HK-2 (cell line): Measurements from ENCODE around the gene JAG1.

Experiments used
- DNase-seq: peaks from one replicate; pipeline ENCODE4 v3.0.0-alpha.2; 2018; ENCODE audit not compliant: unreplicated experiment

The JAG1 gene

GRCh38 chr20:10653599-10654249 lies 20.1 kb downstream of the JAG1 start:
- peak; percentile 77 for DNase-seq

GRCh38 chr20:10652660-10653261 lies 21.0 kb downstream of the JAG1 start:
- no peak for DNase-seq

- DNase-seq: no peak
These were observed 21.6 kb downstream of the JAG1 start for GRCh38 chr20:10652185-10652584.

- no peak for DNase-seq
These were observed 22.4 kb downstream of the JAG1 start for GRCh38 chr20:10651227-10651990.

GRCh38 chr20:10649797-10650160 lies 24.0 kb downstream of the JAG1 start:
- peak; percentile 62 for DNase-seq

- no peak for DNase-seq
These were observed 24.6 kb downstream of the JAG1 start for GRCh38 chr20:10649080-10649796.

- no peak for DNase-seq
These were observed 25.1 kb downstream of the JAG1 start for GRCh38 chr20:10648651-10649050.

- DNase-seq: no peak
These were observed 25.9 kb downstream of the JAG1 start for GRCh38 chr20:10647909-10648308.

- DNase-seq: peak; percentile 10
These were observed 26.3 kb downstream of the JAG1 start for GRCh38 chr20:10647471-10647870.

- peak; percentile 13 for DNase-seq
These were observed 26.8 kb downstream of the JAG1 start for GRCh38 chr20:10646886-10647420.

- no peak for DNase-seq
These were observed 27.8 kb downstream of the JAG1 start for GRCh38 chr20:10646006-10646405.

GRCh38 chr20:10645205-10645570 lies 28.6 kb downstream of the JAG1 start:
- DNase-seq: no peak

- no peak for DNase-seq
These were observed 29.2 kb downstream of the JAG1 start for GRCh38 chr20:10644458-10645204.

GRCh38 chr20:10643560-10643873 lies 30.3 kb downstream of the JAG1 start:
- peak; percentile 17 for DNase-seq

GRCh38 chr20:10642856-10643559 lies 30.8 kb downstream of the JAG1 start:
- no peak for DNase-seq

GRCh38 chr20:10641893-10642292 lies 31.9 kb downstream of the JAG1 start:
- DNase-seq: peak; percentile 5

- peak; percentile 8 for DNase-seq
These were observed 32.3 kb downstream of the JAG1 start for GRCh38 chr20:10641467-10641866.

- no peak for DNase-seq
These were observed 32.9 kb downstream of the JAG1 start for GRCh38 chr20:10640897-10641296.

- DNase-seq: peak; percentile 14
These were observed 33.9 kb downstream of the JAG1 start for GRCh38 chr20:10639737-10640556.

- DNase-seq: peak; percentile 11
These were observed 34.6 kb downstream of the JAG1 start for GRCh38 chr20:10639077-10639736.
